ENCODE data around the gene KDF1. TPM values are rescaled to one million over a fixed set of nuclear protein-coding genes. Genes with fewer than 3 reads are reported as not detected.
A peak's percentile ranks its signal among the peaks of the same experiment; 100 is the strongest.

Gene KDF1
- total and polyA plus RNA-seq, 2 of the 13 experiments (the other 11 are each of a cell fraction or from before 2014, with no cell fraction given): 1.9 to 4.9 TPM

- peak; percentile 51; the same call in 1 of the 2 replicates for TF ChIP-seq PRDM10 (CRISPR knock-in tag; IDR thresholded peaks at IDR 0.05; ENCODE audit: low read depth)
- TF ChIP-seq ZNF768 (CRISPR knock-in tag; IDR thresholded peaks at IDR 0.05): no peak
- no peak for TF ChIP-seq NFAT5 (CRISPR knock-in tag; IDR thresholded peaks at IDR 0.05)
- no peak for TF ChIP-seq HES4 (CRISPR knock-in tag; IDR thresholded peaks at IDR 0.05; ENCODE audit: borderline replicate concordance)
- 0 out of 2 replicates have a peak, but pooled peaks have one; percentile 39 for TF ChIP-seq DR1 (CRISPR knock-in tag; IDR thresholded peaks at IDR 0.05)
- TF ChIP-seq MYNN (CRISPR knock-in tag; IDR thresholded peaks at IDR 0.05; ENCODE audit: low read depth): no peak
- TF ChIP-seq ZBTB26 (CRISPR knock-in tag; IDR thresholded peaks at IDR 0.05; ENCODE audit: borderline replicate concordance): peak; percentile 20; the same call in 1 of the 2 replicates
- TF ChIP-seq IRF1 (CRISPR knock-in tag; IDR thresholded peaks at IDR 0.05; ENCODE audit: low read depth): no peak
- peak; percentile 74; the same call in 1 of the 2 replicates for TF ChIP-seq ZFP36L1 (CRISPR knock-in tag; IDR thresholded peaks at IDR 0.05)
- no peak for TF ChIP-seq ZNF720 (CRISPR knock-in tag; IDR thresholded peaks at IDR 0.05)
- no peak for TF ChIP-seq KDM5A (IDR thresholded peaks at IDR 0.05; ENCODE audit: borderline replicate concordance, low read length)
These were observed 22.1 kb downstream of the KDF1 start (continued) for GRCh38 chr1:26938004-26938658.
